ENCODE results near the gene TOM1. TPM values are rescaled to one million over a fixed set of nuclear protein-coding genes. Genes with fewer than 3 reads are reported as not detected.

TOM1 gene
- polyA plus RNA-seq, 1 of the 3 experiments (the other 2 are of a cell fraction), result 26.9 TPM

GRCh38 chr22:35307372-35307771, 7.7 kb downstream of the TOM1 start (continued):
- TF ChIP-seq REST (IDR thresholded peaks at IDR 0.05; ENCODE audit: low read depth, low read length) (no peak), TAF1 (IDR thresholded peaks at IDR 0.05; ENCODE audit: borderline replicate concordance, low read depth, low read length) (no peak), IRF3 (IDR thresholded peaks at IDR 0.05; ENCODE audit: low read depth, low read length) (no peak), RXRA (IDR thresholded peaks at IDR 0.05; ENCODE audit: borderline replicate concordance, low read depth) (no peak), MAX (IDR thresholded peaks at IDR 0.05; ENCODE audit: low read depth) (no peak), TEAD4 (IDR thresholded peaks at IDR 0.05; ENCODE audit: borderline replicate concordance, insufficient read depth) (no peak), ELF1 (IDR thresholded peaks at IDR 0.05) (no peak), ZBTB33 (IDR thresholded peaks at IDR 0.05; ENCODE audit: borderline replicate concordance, low read depth) (no peak), GATA2 (CRISPR knock-in tag; IDR thresholded peaks at IDR 0.05) (no peak), PBX3 (IDR thresholded peaks at IDR 0.05) (no peak), FOSL2 (IDR thresholded peaks at IDR 0.05; ENCODE audit: borderline replicate concordance, low read depth) (no peak), TCF12 (IDR thresholded peaks at IDR 0.05) (no peak)

- CTCF ChIA-PET, result interaction anchor here (0.6 kb wide), 1 partner anchor 8 kb away, joined by 3 read pairs; the partner anchor contains the start of gene TOM1
- no peak overlapping the region for H3K4me3 ChIP-seq (ENCODE audit: low read depth in 2 of 2, low read length in 1 of 2)
- no peaks in the 10 kb centered on the region for H3K27me3 ChIP-seq (ENCODE audit: insufficient read depth)
- H3K79me2 ChIP-seq (ENCODE audit: insufficient read depth), result peaks cover 58% of the 10 kb centered on the region; the same call in 1 of the 2 replicates
- no peak overlapping the region for H3K9ac ChIP-seq
- TF ChIP-seq EP300 (IDR thresholded peaks at IDR 0.05; ENCODE audit: borderline replicate concordance in 1 of 2, low read depth in 1 of 2, low read length in 1 of 2) (no peak), CTCF (IDR thresholded peaks at IDR 0.05) (no peak), MXI1 (IDR thresholded peaks at IDR 0.05; ENCODE audit: low read depth, low read length) (no peak), USF2 (IDR thresholded peaks at IDR 0.05; ENCODE audit: borderline replicate concordance, low read depth, low read length) (no peak)
- DNase-seq, result no peak
- no peak overlapping the region for H3K4me2 ChIP-seq
- peaks cover 2 to 12% of the 10 kb centered on the region in 2 experiments; a peak in 3 of 4 replicates for H3K4me1 ChIP-seq (ENCODE audit: control insufficient read depth in 1 of 2, insufficient read depth in 2 of 2, low read depth in 1 of 2, low read length in 1 of 2)
- H4K20me1 ChIP-seq (ENCODE audit: insufficient read depth), result peaks cover 4% of the 10 kb centered on the region; the same call in 1 of the 2 replicates
- no peak overlapping the region for H2AFZ ChIP-seq (ENCODE audit: low read depth)
- no peak overlapping the region for H3K27ac ChIP-seq (ENCODE audit: low read depth in 2 of 2, low read length in 1 of 2)
- H3F3A ChIP-seq (replicated peaks; ENCODE audit: insufficient read depth), result peaks cover 6% of the 10 kb centered on the region
- no peaks in the 10 kb centered on the region for H3K9me3 ChIP-seq
- no peaks in the 10 kb centered on the region for H3K9me2 ChIP-seq
- no peaks in the 10 kb centered on the region for H3K36me3 ChIP-seq (replicated peaks in 1 of 2; ENCODE audit: control insufficient read depth in 1 of 2, insufficient read depth in 2 of 2, low read length in 1 of 2)
- POLR2A ChIA-PET, result no interaction called here
- WGBS (ENCODE audit: low lambda C conversion rate), result 84% methylated on average over 7 of the region's 7 CpGs
Observed at GRCh38 chr22:35307892-35308291, 8.2 kb downstream of the TOM1 start.

Data from SK-N-SH (cell line).